H1 (cell line): ENCODE data around the gene CDYL. TPM values are rescaled to one million over a fixed set of nuclear protein-coding genes. Genes with fewer than 3 reads are reported as not detected.

ENCODE experiments used
- CTCF ChIA-PET: fragments of 300-600 bp; sonication (Branson Sonifier 250); formaldehyde crosslinking; loops from one replicate; lab custom pipeline; 2021; ENCODE audit not compliant: partially characterized antibody; lab: Charles Lee
- POLR2A ChIA-PET: fragments of 300-600 bp; sonication (Branson Sonifier 250); formaldehyde crosslinking; loops from one replicate; lab custom pipeline; 2021; ENCODE audit warnings: inconsistent platforms; ENCODE audit not compliant: partially characterized antibody; lab: Charles Lee
- DNase-seq, 2 experiments: peaks; one replicate each; pipeline versions ENCODE4 v3.0.0 to v3.0.0-alpha.2; 2010 to 2022; ENCODE audit warnings: low spot score in 2 of 2, low read depth in 1 of 2, mixed read lengths in 1 of 2
- FAIRE-seq: peaks from 2 replicates; lab custom pipeline; 2011; peaks lifted over from hg19 to GRCh38; lab: Jason Lieb, UNC
- H2AFZ ChIP-seq: 2 replicates; pipeline ENCODE4 v1.8.1; 2012; ENCODE audit warnings: low read length, inconsistent platforms
- H2AK5ac ChIP-seq: 2 replicates; pipeline ENCODE4 v1.6.1; 2013; ENCODE audit warnings: low read depth, low read length
- H2BK120ac ChIP-seq: replicated peaks from 2 replicates; pipeline ENCODE3; 2013; ENCODE audit warnings: low read depth, low read length, inconsistent platforms
- H2BK12ac ChIP-seq: 2 replicates; pipeline ENCODE4 v1.6.1; 2013; ENCODE audit warnings: low read depth, low read length
- H2BK15ac ChIP-seq: 2 replicates; pipeline ENCODE4 v1.6.1; 2013; ENCODE audit warnings: low read length
- H2BK20ac ChIP-seq: 2 replicates; pipeline ENCODE4 v1.6.1; 2013; ENCODE audit warnings: low read length
- H2BK5ac ChIP-seq: 2 replicates; pipeline ENCODE4 v1.6.1; 2013; ENCODE audit warnings: low read depth, low read length
- H3K14ac ChIP-seq: 2 replicates; pipeline ENCODE4 v1.6.1; 2013; ENCODE audit warnings: inconsistent platforms; ENCODE audit not compliant: insufficient read length
- H3K18ac ChIP-seq: 2 replicates; pipeline ENCODE4 v1.6.1; 2013; ENCODE audit warnings: low read length; ENCODE audit errors: extremely low read depth
- H3K23ac ChIP-seq: 2 replicates; pipeline ENCODE4 v1.6.1; 2013; ENCODE audit warnings: inconsistent platforms; ENCODE audit not compliant: insufficient read length
- H3K23me2 ChIP-seq: 2 replicates; pipeline ENCODE4 v1.6.1; 2013; ENCODE audit warnings: low read depth, low read length
- H3K27ac ChIP-seq: 2 replicates; pipeline ENCODE4 v1.6.1; 2011; ENCODE audit warnings: low read depth, low read length, inconsistent platforms
- H3K27me3 ChIP-seq, 4 experiments: replicated peaks in 1 of 4; 1 replicate in 1 of 4; 2 replicates in 3 of 4; pipeline versions ENCODE4 v1.6.1 to v1.8.1; 2011 to 2013; ENCODE audit warnings: low read length in 3 of 4, mild to moderate bottlenecking in 3 of 4, inconsistent platforms in 2 of 4, mixed read lengths in 2 of 4, moderate library complexity in 1 of 4; ENCODE audit not compliant: control insufficient read depth in 3 of 4, insufficient read depth in 3 of 4; ENCODE audit errors: extremely low read depth in 1 of 4
- H3K36me3 ChIP-seq, 4 experiments: 2 replicates each; pipeline versions ENCODE4 v1.6.1 to v1.8.1; 2011 to 2013; ENCODE audit warnings: mild to moderate bottlenecking in 4 of 4, low read length in 3 of 4, moderate library complexity in 2 of 4, control low read depth in 1 of 4, inconsistent platforms in 1 of 4; ENCODE audit not compliant: insufficient read depth in 4 of 4, control insufficient read depth in 2 of 4
- H3K4ac ChIP-seq: replicated peaks from 2 replicates; pipeline ENCODE3; 2013; ENCODE audit warnings: low read length, low read depth, mixed read lengths, inconsistent platforms; ENCODE audit not compliant: insufficient read length
- H3K4me1 ChIP-seq, 4 experiments: replicated peaks in 1 of 4; 1 replicate in 1 of 4; 2 replicates in 3 of 4; pipeline versions ENCODE4 v1.6.1 to v1.8.1; 2011 to 2013; ENCODE audit warnings: low read length in 3 of 4, inconsistent platforms in 2 of 4, mixed read lengths in 1 of 4; ENCODE audit not compliant: insufficient read depth in 4 of 4, control insufficient read depth in 3 of 4
- H3K4me2 ChIP-seq, 2 experiments: 2 replicates each; pipeline versions ENCODE4 v1.6.1 to v1.8.1; 2011 to 2013; ENCODE audit warnings: low read depth in 2 of 2, low read length in 2 of 2, control low read depth in 1 of 2, inconsistent platforms in 1 of 2, mild to moderate bottlenecking in 1 of 2; ENCODE audit not compliant: insufficient read depth in 1 of 2
- H3K4me3 ChIP-seq, 4 experiments: fragments of 200-600, 300-600 bp in 1 of 4; sonication (generic), shearing (Covaris generic), sonication (Bioruptor Twin) in 1 of 4; 2 replicates each; pipeline versions ENCODE4 v1.5.1 to v1.8.1; 2011 to 2016; ENCODE audit warnings: low read length in 4 of 4, low read depth in 3 of 4, control low read depth in 2 of 4, inconsistent platforms in 2 of 4, mild to moderate bottlenecking in 2 of 4, mixed read lengths in 1 of 4, moderate library complexity in 1 of 4; ENCODE audit not compliant: insufficient read depth in 2 of 4; ENCODE audit errors: extremely low read depth in 1 of 4
- H3K56ac ChIP-seq: replicated peaks from 2 replicates; pipeline ENCODE3; 2013; ENCODE audit warnings: low read depth, mild to moderate bottlenecking, mixed read lengths, low read length, inconsistent platforms; ENCODE audit not compliant: insufficient read length
- H3K79me1 ChIP-seq: 2 replicates; pipeline ENCODE4 v1.6.1; 2013; ENCODE audit warnings: low read depth, low read length, control low read depth
- H3K79me2 ChIP-seq, 2 experiments: 2 replicates each; pipeline versions ENCODE4 v1.6.1 to v1.8.1; 2012 to 2013; ENCODE audit warnings: low read length in 2 of 2, mild to moderate bottlenecking in 2 of 2, inconsistent platforms in 1 of 2; ENCODE audit not compliant: insufficient read depth in 2 of 2, control insufficient read depth in 1 of 2
- H3K9ac ChIP-seq, 4 experiments: replicated peaks in 1 of 4; 1 replicate in 1 of 4; 2 replicates in 3 of 4; pipeline versions ENCODE4 v1.6.1 to v1.8.1; 2011 to 2013; ENCODE audit warnings: low read depth in 3 of 4, low read length in 3 of 4, control low read depth in 2 of 4, mild to moderate bottlenecking in 2 of 4, moderate library complexity in 2 of 4, inconsistent platforms in 1 of 4; ENCODE audit errors: extremely low read depth in 1 of 4
- H3K9me3 ChIP-seq, 2 experiments: 2 replicates each; pipeline versions ENCODE4 v1.6.1 to v1.8.1; 2012 to 2013; ENCODE audit warnings: mild to moderate bottlenecking in 2 of 2, moderate library complexity in 2 of 2, control low read depth in 1 of 2, inconsistent platforms in 1 of 2, low read depth in 1 of 2, low read length in 1 of 2, mixed read lengths in 1 of 2; ENCODE audit not compliant: insufficient read depth in 2 of 2
- H4K20me1 ChIP-seq, 2 experiments: replicated peaks in 1 of 2; 2 replicates each; pipeline versions ENCODE3 to v1.8.1; 2011 to 2013; ENCODE audit warnings: inconsistent platforms in 2 of 2, low read length in 2 of 2, mild to moderate bottlenecking in 1 of 2; ENCODE audit not compliant: insufficient read depth in 2 of 2, control insufficient read depth in 1 of 2
- H4K5ac ChIP-seq: 2 replicates; pipeline ENCODE4 v1.6.1; 2013; ENCODE audit warnings: low read length, low read depth, mixed read lengths, inconsistent platforms; ENCODE audit not compliant: insufficient read length
- H4K8ac ChIP-seq: 2 replicates; pipeline ENCODE4 v1.8.0; 2013; ENCODE audit warnings: mild to moderate bottlenecking, moderate library complexity, low read length, inconsistent platforms; ENCODE audit not compliant: insufficient read depth; ENCODE audit errors: extremely low read depth
- H4K91ac ChIP-seq: replicated peaks from 2 replicates; pipeline ENCODE3; 2013; ENCODE audit warnings: low read length, mixed read lengths, inconsistent platforms; ENCODE audit not compliant: insufficient read length
- ATF2 ChIP-seq: IDR thresholded peaks from 2 replicates; pipeline ENCODE4 v1.6.1; 2012; ENCODE audit warnings: low read length, inconsistent platforms
- BCL11A ChIP-seq, 2 experiments: IDR thresholded peaks; one replicate each; pipeline ENCODE4 v1.6.1; 2011; ENCODE audit warnings: low read depth in 2 of 2, low read length in 2 of 2, mild to moderate bottlenecking in 2 of 2
- CBX8 ChIP-seq: fragments of 300-800, 300-1000 bp; sonication (generic); IDR thresholded peaks from 2 replicates; pipeline ENCODE4 v1.7.1; 2016; ENCODE audit warnings: low read depth, low read length, borderline replicate concordance
- CTCF ChIP-seq, 3 experiments: IDR thresholded peaks; 1 replicate in 2 of 3; 2 replicates in 1 of 3; pipeline versions ENCODE4 v1.5.1 to v1.6.1; 2011; ENCODE audit warnings: low read length in 3 of 3, mild to moderate bottlenecking in 3 of 3, inconsistent platforms in 2 of 3, low read depth in 1 of 3, moderate library complexity in 1 of 3; ENCODE audit not compliant: insufficient read depth in 1 of 3; ENCODE audit errors: control extremely low read depth in 1 of 3
- EZH2 ChIP-seq: fragments of 200-600 bp; sonication (generic); IDR thresholded peaks from 2 replicates; pipeline ENCODE4 v1.7.1; 2012; ENCODE audit warnings: low read depth, mild to moderate bottlenecking, moderate library complexity, low read length, inconsistent platforms; ENCODE audit not compliant: severe bottlenecking
- NANOG ChIP-seq: IDR thresholded peaks from 2 replicates; pipeline ENCODE4 v1.6.1; 2011; ENCODE audit warnings: low read length, low read depth, mild to moderate bottlenecking, inconsistent platforms; ENCODE audit not compliant: insufficient read depth, poor library complexity, severe bottlenecking
- PHF8 ChIP-seq: fragments of 200-600 bp; sonication (generic); conservative IDR thresholded peaks from 2 replicates; pipeline ENCODE4 v1.7.1; 2012; ENCODE audit warnings: low read depth, mild to moderate bottlenecking, inconsistent platforms, low read length, moderate library complexity
- RNF2 ChIP-seq: fragments of 200-900, 300-1000 bp; sonication (generic); IDR thresholded peaks from 2 replicates; pipeline ENCODE4 v1.7.1; 2016; ENCODE audit warnings: borderline replicate concordance, low read depth, mild to moderate bottlenecking, antibody characterized with exemption, low read length; ENCODE audit not compliant: poor library complexity, severe bottlenecking; ENCODE audit errors: missing control alignments
- WGBS, 2 experiments: shearing (Covaris generic) in 1 of 2; methylation state at CpG; one replicate each; pipeline versions ENCODE4 v1.1.6 to v1.1.7; 2013 to 2015; ENCODE audit warnings: low lambda C conversion rate in 2 of 2, mixed read lengths in 2 of 2, inconsistent platforms in 1 of 2, low coverage in 1 of 2, missing lambda C conversion rate in 1 of 2; ENCODE audit not compliant: insufficient replicate concordance in 2 of 2, insufficient coverage in 1 of 2, insufficient read length in 1 of 2; ENCODE audit errors: extremely low coverage in 1 of 2, missing lambda C conversion rate in 1 of 2; 5-methylcytosine and 5-hydroxymethylcytosine counted together
- polyA plus RNA-seq, 7 experiments: library from polyadenylated mRNA; depleted of rRNA in 3 of 7; stranded (reverse) in 5 of 7; unstranded in 2 of 7; fragments of >200 nt in 5 of 7; fragments of 200-250 nt in 2 of 7; gene quantifications; 1 replicate in 5 of 7; 2 replicates in 1 of 7; 4 replicates in 1 of 7; pipeline versions ENCODE4 v1.2.1 to v1.2.3, GENCODE V29; 2011 to 2013; ENCODE audit warnings: missing spikeins in 2 of 7, mixed read lengths in 2 of 7
- total RNA-seq: library from RNA; stranded (reverse); fragmentation: NEBNext Ultra II Directional; extraction: Animal tissue kit (Norgen Biotek cat#: 25700); gene quantifications from 2 replicates; pipeline ENCODE4 v1.2.1, GENCODE V29; 2021

The CDYL gene
- total and polyA plus RNA-seq, 2 of the 8 experiments (the other 6 are each of a cell fraction or from before 2014, with no cell fraction given): 56.4 to 119 TPM

- Histone ChIP-seq H4K91ac (no peak overlapping the region), H2BK12ac (no peak overlapping the region), H3K23me2 (no peaks in the 10 kb centered on the region), H2BK120ac (no peak overlapping the region), H3K79me2 (no peaks in the 10 kb centered on the region), H3K4me3 (no peak overlapping the region), H2BK20ac (no peak overlapping the region), H4K8ac (no peak overlapping the region), H3K4me2 (no peak overlapping the region), H3K14ac (no peak overlapping the region), H2AFZ (no peak overlapping the region), H3K27me3 (no peaks in the 10 kb centered on the region), H3K4me1 (peaks cover 4 to 10% (median 6%) of the 10 kb centered on the region in 4 experiments), H3K36me3 (no peaks in the 10 kb centered on the region), H3K9ac (no peak overlapping the region), H3K4ac (no peak overlapping the region), H3K56ac (no peak overlapping the region), H3K27ac (no peak overlapping the region), H2AK5ac (no peak overlapping the region), H3K18ac (no peak overlapping the region), H2BK15ac (no peak overlapping the region), H4K20me1 (no peaks in the 10 kb centered on the region), H3K9me3 (peaks cover 0 to 4% of the 10 kb centered on the region in 2 experiments; a peak in 1 of 4 replicates), H3K79me1 (no peaks in the 10 kb centered on the region), H2BK5ac (no peak overlapping the region), H3K23ac (no peak overlapping the region), H4K5ac (no peak overlapping the region)
- DNase-seq (no peak), FAIRE-seq (no peak)
- WGBS, 2 experiments: 92% methylated on average over 1 of the region's 1 CpG; no CpG with 5 or more reads in 1 of the 2 experiments
- CTCF ChIA-PET: interaction anchor here (0.6 kb wide), 1 partner anchor 13 kb away, joined by 3 read pairs; no protein-coding TSS in a partner anchor
- POLR2A ChIA-PET: interaction anchor here (0.5 to 1.9 kb wide), 3 partner anchors 48 to 176 kb away, joined by 4 to 6 read pairs (median 4); no protein-coding TSS in a partner anchor
- TF ChIP-seq NANOG (no peak), CTCF (IDR thresholded peaks at IDR 0.05; ENCODE audit: control extremely low read depth in 1 of 3, insufficient read depth in 1 of 3, low read depth in 1 of 3, low read length in 3 of 3) (no peak), ATF2 (no peak), EZH2 (no peak), CBX8 (no peak), RNF2 (no peak), BCL11A (IDR thresholded peaks at IDR 0.05; ENCODE audit: low read depth in 2 of 2, low read length in 2 of 2) (no peak), PHF8 (no peak)
Measured at GRCh38 chr6:4726645-4727044, 49.6 kb upstream of the CDYL start.
